Stimulated activated CD8-positive, alpha-beta memory T cell treated with anti-CD3 and anti-CD28 coated beads, Interleukin-15, amount 100 ng/mL, for 4 hours (primary cell): ENCODE data around the gene STOML2.

ENCODE experiments used
- DNase-seq, 2 donors: peaks; one replicate each; pipeline ENCODE4 v3.0.0-alpha.2; 2020; ENCODE audit warnings: low read depth in 2 of 2

The STOML2 gene

DNA sequence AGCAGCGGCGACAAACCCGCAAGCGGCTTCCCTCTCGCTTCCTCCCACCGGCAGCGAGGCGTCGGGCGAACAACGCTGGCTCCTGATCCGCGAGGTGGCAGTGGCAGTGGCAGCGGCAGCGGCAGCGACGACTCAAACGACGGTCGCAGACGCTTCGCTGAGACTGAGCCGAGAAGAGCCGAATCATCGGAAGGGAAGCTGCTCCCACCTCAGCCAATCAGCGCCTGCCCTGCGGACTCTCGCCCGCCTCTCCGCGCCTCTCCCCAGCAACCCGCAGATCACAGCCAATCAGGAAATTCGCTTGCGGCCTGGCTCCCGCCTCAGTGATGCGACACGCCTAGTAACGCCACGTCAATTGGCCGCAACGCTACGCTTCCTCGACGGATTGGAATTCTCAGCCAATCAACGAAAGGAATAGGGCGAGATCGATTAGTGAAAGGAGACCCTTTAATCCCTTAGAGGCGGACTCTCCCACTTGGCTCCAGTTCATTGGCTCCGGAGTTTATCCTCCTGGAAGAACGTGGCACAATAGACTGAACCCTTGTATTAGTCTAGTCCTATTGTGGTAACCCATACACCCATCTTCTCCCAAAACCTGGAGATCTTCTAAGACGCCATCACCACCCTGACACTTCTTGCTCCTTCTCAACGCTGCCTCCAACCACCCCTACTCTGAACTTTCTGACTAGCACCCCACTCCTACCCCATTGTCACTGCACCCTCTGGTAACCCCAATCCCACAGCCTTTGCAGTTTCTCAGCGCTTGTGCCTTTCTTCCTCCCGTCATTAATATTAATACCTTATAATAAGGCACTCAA is 30.3 kb downstream of the STOML2 start, which contains the start of gene VCP:
Gene VCP (minus strand): TSS at position 165 of the 818 bp plus-strand sequence. CDS start 272 bp downstream, outside the sequence.
- DNase-seq, result peak; percentile 95

DNA sequence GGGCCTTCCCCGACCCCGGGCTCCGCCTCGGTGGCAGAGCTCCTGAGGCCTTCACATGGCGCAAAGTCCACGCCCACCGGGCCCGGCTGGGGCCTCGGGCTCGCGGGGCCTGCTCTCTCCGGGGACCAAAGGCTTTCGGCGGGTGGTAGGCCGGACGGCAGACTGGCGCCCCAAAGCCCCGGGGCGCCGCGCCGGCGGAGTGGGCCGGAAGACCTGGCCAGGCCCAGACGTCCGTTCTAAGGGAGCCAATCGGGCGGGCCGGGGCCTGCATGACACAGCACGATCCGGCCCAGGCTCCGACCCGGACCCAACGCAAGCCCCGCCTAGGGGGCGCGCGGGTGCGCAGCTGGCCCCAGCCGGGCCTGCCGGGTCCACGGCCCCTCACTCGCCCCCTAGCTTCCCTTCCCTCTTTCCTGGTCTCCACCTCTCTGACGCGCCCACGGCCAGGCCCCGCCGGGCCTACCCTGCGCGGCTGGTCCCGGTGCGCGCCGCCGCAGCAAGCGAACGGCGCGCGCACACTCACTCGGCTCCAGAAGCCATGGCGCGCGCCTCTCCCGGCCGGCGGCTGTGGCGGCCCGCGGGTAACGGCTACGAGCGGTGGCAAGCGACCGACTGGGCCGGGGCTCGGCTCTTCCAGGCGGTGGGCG is 31.0 kb downstream of the STOML2 start:
- peak; percentile 42 to 60 for DNase-seq

DNA sequence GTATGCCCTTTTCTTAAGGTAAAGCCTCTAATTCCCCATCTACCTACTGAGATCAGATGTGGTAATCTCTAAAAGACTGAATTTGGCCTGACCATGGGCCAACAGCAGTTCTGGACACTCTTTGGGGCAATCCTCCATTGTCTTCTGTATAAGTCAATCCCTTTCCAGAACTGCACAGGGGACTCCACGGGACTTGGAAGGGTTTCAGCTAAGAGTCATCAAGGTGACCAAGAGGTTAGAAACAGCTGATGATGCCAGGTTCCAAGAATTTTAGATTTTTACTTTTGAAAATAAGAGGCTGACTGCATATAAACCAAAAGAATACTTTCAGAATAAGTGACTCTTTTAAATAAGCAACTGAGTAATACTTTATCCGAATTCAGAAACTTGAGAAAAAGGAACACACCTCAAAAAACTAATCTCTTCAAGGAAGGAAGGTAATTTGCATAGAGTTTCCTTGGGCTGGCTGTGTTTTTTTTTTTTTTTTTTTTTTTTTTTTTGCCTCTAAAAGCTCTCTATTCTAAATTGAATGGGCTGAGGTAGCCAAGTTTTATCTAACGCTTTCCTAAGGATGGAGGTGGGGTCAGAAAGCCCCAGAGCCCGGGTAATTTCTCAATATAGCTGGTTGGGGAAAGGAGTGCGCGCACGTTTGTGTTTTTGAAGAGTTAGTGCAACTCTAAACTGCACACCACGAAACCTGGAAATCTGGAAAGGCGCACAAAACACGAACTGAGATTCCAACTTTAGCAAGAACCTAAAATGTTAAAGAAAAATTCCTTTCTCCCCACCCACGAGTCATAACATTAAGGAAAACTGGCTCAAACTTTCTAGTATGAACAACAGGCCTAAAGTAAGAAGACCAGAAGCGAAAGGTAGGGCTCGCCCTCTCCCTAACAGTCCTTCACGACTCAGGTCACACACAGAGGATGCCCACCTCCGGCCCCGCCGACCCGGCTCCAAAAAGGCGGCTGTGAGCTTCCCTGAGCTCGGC is 31.8 kb downstream of the STOML2 start:
- no peak for DNase-seq

DNA sequence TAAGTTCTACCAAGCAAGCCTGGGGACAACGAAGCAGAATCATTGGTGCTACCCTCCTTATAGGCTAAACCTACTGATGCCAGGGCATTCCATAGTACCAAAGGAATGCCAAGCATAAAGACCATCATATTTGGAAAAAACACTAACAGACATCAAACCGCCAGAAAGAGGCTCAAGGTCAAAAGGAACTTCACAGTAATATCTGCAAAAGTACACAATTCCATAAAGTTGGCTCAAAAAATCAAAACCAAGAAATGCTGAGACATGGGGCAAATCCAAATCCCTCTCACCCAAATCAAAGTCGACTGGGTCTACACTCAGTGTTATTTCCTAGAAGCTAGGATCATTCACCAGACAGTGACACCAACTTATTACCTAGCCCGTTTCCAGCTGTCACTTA is 33.9 kb downstream of the STOML2 start:
- DNase-seq, result no peak

DNA sequence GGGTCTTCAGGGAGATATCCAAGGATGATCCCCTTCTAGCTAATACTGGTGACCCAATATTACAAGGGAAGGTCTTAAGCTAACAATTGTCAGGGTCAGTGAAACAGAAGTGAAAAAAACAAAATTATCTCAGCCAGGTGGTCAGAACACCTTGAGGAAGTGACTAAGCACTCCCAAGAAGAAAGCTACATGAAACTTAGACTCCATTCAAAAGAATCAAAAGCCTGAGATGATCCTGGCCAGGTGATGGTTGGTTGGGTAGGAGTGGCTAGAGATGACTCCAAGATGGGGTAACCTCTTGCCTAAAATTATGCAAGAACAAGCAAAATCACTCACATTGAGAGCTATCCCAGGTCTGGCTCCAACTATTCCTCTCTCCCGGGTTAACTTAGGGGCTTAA is 35.9 kb downstream of the STOML2 start:
- no peak for DNase-seq

DNA sequence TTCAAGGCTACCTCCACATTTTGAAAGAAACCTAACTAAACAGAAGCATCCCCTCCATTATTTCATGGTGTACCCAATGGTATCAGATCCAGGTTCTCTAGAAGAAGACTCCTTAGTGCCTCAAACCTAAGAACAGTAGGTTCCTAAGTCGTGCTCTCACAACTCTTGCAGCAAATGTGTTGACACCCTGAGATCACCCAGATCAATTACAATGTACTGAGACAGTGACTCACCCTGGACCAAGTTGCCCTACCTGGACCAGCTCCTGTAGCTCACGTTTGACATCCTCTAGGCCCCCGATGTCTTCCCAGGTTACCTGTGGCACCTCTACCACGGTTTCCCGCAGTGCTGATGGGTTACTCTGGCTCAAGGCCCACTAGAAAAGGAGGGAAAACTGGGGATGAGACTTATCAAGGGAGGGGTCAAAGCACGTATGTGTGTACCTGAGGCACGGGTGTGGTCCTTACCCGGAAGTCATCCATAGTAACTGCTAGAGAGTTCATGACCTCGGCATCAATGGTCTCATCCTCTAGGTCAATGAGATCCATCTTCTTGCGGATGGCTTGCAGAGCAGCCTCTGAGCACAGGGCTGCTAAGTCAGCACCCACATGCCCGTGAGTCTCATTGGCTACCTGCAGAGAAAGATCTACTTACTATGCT is 42.3 kb downstream of the STOML2 start:
- no peak for DNase-seq

DNA sequence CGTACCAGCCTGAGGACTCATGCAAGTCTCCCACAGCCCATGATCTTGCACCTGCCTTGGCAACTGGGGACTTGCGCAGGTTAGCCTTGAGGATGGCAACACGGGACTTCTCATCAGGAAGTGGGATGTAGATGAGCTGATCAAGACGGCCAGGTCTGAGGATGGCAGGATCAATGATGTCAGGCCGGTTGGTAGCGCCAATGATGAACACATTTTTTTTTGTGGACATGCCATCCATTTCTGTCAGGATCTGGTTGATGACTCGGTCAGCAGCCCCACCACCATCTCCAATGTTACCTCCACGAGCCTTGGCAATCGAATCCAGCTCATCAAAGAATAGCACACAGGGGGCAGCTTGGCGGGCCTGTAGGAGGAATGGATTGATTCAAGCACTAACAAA is 43.5 kb downstream of the STOML2 start:
- DNase-seq, result no peak

DNA sequence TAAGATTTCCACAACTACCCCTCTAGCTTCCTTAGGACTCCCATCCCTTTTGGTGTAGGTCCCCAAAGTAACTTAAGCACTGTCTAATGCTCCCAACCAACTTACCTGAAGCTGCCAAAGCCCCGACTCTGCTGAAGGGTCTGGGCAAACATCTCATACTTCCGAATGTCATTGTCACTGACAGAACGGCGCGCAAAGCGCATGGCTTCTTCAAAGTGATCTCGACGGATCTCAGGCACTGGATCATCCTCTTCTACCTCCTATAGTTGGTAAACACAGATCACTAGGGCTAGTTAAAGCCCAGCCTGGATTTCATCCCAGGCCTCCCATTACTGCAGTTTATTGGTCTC is 45.7 kb downstream of the STOML2 start:
- no peak for DNase-seq

DNA sequence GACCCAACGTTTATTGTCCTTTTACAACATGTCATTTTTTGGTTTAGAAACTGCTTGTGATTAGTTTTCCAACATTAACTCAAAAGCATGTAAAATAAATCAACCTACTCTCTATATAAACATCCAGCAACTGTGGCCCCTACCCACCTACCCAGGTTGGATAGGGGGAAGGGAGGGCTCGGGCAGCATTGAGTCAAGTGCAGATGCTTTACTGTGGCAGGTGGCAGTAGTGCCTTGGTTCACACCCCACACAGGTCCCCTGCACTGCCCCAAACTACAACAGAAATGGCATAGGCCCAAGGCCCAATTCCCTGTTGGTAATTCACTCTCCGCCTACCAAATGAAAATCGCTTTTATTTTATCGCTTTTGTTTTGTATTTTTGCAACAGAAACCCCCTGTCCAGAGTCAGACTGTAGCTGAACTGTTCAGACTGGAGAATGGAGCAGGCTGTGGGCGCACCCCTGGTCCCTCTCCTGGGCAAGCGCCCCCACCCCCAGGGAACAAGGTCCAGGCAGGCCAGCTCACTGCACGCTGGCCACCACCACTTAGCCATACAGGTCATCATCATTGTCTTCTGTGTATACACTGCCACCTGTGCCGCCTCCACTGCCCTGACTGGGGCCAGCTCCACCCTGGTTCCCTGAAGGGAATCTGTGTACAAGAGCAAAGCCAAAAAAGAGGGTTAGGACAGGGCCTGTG is 46.2 kb downstream of the STOML2 start:
- DNase-seq, result no peak

DNA sequence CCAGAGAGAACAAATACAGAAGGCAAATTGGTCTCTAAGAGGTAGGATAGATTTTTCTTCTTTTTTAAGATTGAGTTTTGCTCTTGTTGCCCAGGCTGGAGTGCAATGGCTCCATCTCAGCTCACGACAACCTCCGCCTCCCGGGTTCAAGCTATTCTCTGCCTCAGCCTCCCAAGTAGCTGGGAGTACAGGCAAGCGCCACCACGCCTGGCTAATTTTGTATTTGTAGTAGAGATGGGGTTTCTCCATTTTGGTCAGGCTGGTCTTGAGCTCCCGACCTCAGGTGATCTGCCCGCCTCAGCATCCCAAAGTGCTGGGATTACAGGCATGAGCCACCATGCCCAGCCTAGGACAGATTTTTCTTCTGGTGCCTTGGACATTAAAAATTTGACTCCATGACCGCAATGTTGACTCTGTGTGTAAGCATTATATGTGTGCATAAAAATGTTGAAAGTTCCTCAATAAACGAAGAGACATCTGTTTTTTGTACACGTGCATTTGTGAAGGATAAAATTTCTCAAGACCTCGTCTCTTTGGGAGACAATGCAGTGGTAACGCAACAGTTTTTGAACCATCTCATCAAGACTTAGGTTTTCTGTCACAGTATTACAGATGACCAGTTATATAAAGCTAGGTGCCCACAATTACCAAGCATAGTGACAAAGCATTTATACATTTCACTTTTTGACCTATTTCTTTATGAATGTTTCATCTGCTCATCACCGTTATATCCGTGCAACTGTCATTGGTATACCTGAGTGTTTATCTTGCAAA is 47.9 kb downstream of the STOML2 start:
- no peak for DNase-seq

DNA sequence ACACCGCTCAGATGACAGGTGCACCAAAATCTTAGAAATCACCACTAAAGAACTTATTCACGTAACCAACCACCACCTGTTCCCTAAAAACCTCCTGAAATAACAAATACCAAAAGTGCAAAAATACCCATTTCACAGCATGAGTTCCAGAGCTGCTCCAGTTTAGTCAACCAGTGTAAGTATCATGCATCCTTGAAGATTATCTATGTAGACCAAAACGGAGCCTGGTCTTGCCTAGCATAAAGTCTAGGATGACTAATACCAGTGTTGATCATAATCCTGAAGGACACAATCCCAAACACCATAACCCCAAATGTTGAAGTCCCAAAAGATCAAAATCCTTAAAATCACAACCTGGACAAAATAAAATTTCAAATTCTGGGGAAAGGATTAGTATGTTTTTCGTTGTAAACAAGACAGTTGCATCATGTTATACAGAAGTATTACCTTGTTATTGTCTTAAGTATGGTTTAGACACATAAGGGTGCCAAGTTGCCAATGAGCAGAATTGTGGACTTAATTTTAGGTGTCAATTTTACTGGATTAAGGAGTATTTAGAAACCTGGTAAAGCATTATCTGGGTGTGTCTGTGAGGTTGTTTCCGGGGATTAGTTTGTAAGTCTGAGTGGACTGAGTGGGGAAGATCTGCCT is 48.6 kb downstream of the STOML2 start:
- no peak for DNase-seq

DNA sequence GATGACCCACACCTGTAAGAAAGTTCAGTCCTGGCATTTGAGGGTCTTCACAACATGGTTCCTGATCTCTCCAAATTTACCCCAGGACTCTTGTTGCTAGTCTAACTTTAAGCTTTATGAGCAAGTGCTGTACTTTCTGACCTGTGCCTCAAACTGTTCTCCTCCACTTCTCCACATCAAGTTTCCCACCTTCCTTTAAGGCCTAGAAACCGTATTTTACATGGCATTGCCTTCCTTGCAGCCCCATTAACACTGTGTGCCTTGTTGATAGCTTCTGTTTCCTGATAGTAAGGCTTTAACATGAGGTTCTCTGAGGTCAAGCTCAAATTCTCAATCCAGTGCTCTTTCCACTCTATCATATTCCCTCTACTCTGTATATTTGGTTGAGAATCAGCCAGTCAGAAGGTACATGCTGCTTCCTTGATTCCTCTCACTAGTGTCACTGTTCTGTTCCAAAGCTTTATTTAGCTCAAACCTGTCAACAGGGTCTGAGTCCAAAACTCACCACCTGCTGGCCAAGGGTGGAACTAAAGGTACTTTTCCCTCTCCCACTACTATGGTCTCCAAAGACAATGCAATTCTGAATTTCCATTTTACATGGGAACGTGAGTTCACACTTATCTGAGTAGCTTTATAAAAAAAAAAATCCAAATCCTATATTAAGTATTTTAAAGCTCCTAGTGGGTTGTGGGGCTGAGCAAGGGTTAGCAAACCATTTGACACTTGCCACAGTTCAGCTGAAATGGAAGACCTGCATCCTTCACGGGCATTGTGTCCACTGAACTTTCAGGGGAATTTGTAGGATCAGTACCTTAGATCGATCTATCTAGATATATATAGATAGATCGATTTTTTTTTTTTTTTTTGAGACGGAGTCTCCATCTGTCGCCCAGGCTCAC is 51.6 kb downstream of the STOML2 start:
- peak in 1 of 2 donors; percentile 22 for DNase-seq
